Sigmoid colon (tissue), 4 donors: ENCODE data around the gene ADRB1.

Experiments used
- EP300 ChIP-seq, 4 donors: sonication (generic); formaldehyde crosslinking; IDR thresholded peaks; one replicate each; pipeline ENCODE4 v1.6.1; 2017; ENCODE audit warnings: antibody characterized with exemption in 4 of 4
- POLR2A ChIP-seq, 2 donors: fragments of 450-650 bp; IDR thresholded peaks; one replicate each; pipeline ENCODE4 v1.6.1; 2016; ENCODE audit warnings: antibody characterized with exemption in 2 of 2, mild to moderate bottlenecking in 2 of 2, moderate library complexity in 2 of 2
- TF ChIP-seq, protein P1 (sequence below), 4 experiments: fragments of 450-650 bp in 3 of 4; fragments of 200-600 bp in 1 of 4; IDR thresholded peaks; one replicate each; pipeline ENCODE4 v1.5.1; 2016 to 2019; ENCODE audit warnings: antibody characterized with exemption in 4 of 4, mild to moderate bottlenecking in 3 of 4, moderate library complexity in 2 of 4

DNA sequence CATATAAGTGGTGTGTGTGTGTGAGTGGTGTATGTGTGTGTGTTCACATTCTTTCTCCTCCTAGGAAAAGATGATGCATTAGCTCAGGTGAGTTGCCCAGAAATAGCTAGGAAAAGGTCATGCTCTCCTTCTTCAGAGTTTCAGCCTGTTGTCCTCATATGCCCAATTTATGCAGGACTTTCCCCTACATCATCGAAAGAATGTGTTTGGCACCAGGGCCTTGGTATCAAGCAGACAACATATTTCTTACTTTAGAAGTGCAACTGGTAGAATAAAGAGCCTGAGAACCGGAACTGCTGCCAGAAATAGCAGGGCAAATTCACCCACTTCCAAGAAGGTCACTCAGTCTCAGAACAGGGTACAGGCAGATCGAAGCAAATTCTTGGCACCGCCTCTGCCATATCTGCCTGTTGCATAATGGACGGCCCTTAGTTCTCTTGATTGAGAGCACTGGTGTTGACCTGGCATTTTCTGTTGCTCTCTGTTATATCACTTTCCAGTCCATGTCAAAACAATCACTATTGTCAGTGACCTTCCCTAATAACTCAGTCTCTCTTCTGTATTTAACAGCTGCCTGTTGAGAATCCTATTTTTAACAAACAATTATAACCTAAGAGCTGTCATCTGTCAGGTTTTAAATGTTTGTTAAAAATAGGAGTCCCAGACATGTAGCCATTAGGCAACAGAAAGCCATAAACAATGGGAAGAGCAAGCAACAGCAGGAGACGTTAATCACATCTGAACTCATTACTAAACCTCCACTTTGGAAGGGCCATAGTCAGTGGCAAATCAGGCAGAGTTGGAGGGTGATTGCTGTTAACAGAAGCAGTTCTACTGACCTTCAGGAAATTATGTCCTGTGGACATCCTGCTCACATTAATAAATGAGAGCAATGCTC, 20.7 kb downstream of the ADRB1 start:
- TF ChIP-seq EP300 (IDR thresholded peaks at IDR 0.05) = no peak
- TF ChIP-seq POLR2A (IDR thresholded peaks at IDR 0.05) = no peak
- TF ChIP-seq, protein P1, sequence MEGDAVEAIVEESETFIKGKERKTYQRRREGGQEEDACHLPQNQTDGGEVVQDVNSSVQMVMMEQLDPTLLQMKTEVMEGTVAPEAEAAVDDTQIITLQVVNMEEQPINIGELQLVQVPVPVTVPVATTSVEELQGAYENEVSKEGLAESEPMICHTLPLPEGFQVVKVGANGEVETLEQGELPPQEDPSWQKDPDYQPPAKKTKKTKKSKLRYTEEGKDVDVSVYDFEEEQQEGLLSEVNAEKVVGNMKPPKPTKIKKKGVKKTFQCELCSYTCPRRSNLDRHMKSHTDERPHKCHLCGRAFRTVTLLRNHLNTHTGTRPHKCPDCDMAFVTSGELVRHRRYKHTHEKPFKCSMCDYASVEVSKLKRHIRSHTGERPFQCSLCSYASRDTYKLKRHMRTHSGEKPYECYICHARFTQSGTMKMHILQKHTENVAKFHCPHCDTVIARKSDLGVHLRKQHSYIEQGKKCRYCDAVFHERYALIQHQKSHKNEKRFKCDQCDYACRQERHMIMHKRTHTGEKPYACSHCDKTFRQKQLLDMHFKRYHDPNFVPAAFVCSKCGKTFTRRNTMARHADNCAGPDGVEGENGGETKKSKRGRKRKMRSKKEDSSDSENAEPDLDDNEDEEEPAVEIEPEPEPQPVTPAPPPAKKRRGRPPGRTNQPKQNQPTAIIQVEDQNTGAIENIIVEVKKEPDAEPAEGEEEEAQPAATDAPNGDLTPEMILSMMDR (IDR thresholded peaks at IDR 0.05) = no peak
